Smooth muscle cell of the brain vasculature (primary cell): ENCODE results near the gene CBX1.
"Not testable (repeated sequence)": the region's sequence is repeated elsewhere in the genome, so short reads cannot be mapped to it uniquely, and the experiment has no call there.

ENCODE experiments used
- DNase-seq: peaks from one replicate; pipeline ENCODE4 v3.0.0-alpha.2; 2012; ENCODE audit warnings: low read depth, low spot score

The CBX1 gene

DNA sequence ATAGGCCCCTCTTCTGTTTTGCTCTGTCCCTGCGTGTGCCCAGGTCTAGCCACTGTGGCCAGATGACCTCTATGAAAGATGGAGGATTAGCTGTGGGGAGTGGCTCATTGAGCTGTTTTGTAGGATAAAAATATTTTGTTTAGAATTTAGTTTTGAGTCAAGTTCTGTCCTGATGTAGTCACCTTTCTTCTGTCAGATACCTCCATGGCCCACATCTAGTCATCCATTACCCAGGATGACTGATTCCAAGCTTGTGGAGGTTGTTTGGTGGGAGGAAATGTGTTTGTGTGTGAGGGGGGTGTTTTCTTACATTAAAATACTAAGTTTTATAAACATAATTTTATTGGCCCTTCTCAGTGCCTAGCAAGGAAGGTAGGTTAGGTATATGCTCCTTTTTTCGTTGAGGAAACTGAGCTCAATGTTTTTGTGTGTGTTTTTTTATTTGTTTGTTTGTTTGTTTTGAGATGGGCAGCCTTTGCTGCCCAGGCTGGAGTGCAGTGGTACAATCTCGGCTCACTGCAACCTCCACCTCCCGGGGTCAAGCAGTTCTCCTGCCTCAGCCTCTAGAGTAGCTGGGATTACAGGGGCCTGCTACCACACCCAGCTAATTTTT lies 22.6 kb upstream of the CBX1 start:
- no peak for DNase-seq

- DNase-seq: no peak
Observed at GRCh38 chr17:48123111-48123510, 21.8 kb upstream of the CBX1 start.

DNA sequence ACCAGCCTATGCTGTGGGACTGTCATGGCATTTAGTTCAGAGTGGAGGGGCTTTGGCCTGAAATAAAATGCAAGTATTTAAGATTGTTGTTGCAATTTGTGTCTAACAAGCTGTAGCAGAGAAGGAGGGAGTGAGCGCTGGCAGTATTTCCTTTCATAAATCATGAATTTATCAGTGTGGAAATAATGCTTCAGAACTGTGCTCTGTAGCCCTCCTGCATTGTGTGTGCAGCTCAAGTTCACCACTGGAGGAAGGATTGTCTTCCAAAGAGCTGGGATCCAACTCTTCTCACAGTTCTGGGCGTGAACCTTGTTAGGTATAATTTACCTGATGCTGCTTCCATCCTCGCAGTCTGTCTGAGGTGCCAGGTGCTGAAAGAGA lies 21.4 kb upstream of the CBX1 start:
- no peak for DNase-seq

- no peak for DNase-seq
Observed at GRCh38 chr17:48121923-48122664, 20.8 kb upstream of the CBX1 start.

- no peak for DNase-seq
Observed at GRCh38 chr17:48113201-48113676, 12.0 kb upstream of the CBX1 start.

- DNase-seq: no peak
Observed at GRCh38 chr17:48111937-48112241, 10.6 kb upstream of the CBX1 start.

- no peak for DNase-seq
Observed at GRCh38 chr17:48110761-48111160, 9.5 kb upstream of the CBX1 start.

DNA sequence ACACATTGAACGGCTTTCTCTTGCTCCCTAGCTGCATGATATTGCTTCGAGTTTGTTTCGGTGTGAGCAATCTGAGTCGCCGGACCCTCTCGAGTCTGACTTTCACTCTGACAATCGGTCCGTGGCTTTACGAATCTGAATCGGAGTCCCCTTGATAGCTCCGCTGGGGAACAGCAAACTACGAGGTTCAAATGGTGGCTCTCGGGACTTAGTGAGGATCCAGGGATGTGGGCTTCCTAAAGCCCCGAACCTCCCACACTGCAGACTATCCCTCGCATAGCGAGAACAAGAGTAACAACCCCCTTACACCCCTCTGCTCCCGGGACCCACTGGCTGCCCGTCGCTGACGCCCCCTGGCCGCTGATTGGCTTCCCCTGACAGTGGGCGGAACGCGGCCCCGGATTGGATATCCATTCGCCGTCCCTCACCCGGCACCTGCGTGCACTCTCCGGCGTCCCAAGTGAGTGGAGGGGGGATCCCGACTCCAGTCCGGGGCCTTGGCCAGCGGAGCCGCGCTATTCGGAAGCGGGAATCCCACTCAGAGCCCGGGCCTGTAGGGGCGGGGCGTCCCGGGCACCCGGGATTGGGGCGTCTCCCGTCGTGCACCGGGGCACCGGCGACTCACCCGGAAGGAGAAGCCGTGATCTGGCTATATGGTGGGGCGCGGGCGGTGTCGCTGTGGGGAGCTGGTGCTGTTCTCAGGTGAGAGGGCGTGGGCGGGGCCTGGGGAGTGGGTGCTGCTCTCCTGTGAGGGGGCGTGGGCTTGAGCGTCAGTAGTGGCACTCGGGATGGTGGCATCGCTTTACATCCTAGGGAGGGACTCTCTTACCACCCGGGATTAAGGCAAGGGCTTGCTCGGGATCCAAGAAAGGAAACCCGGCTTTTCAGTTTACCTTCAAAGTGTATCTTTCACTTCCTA lies 6.1 kb upstream of the CBX1 start, which contains the start of gene SNX11:
Gene SNX11 (plus strand): TSS at position 630 of the 919 bp plus-strand sequence. CDS start 4,278 bp downstream, outside the sequence.
- no peak for DNase-seq

- no peak for DNase-seq
Observed at GRCh38 chr17:48106802-48107136, 5.5 kb upstream of the CBX1 start.

DNA sequence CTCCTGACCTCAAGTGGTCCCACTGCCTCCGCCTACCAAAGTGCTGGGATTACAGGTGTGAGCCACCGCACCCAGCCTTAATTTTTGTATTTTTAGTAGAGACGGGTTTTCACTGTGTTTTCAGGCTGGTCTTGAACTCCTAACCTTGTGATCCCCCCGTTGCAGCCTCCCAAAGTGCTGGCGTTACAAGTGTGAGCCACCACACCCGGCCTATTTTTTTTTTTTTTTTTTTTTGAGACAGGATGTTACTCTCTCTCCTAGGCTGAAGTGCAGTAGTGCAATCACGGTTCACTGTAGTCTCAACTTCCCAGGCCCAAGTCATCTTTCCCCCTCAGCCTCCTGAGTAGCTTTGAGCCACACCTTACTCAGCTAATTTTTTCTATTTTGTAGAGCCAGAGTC lies 3.2 kb upstream of the CBX1 start:
- no peak for DNase-seq

DNA sequence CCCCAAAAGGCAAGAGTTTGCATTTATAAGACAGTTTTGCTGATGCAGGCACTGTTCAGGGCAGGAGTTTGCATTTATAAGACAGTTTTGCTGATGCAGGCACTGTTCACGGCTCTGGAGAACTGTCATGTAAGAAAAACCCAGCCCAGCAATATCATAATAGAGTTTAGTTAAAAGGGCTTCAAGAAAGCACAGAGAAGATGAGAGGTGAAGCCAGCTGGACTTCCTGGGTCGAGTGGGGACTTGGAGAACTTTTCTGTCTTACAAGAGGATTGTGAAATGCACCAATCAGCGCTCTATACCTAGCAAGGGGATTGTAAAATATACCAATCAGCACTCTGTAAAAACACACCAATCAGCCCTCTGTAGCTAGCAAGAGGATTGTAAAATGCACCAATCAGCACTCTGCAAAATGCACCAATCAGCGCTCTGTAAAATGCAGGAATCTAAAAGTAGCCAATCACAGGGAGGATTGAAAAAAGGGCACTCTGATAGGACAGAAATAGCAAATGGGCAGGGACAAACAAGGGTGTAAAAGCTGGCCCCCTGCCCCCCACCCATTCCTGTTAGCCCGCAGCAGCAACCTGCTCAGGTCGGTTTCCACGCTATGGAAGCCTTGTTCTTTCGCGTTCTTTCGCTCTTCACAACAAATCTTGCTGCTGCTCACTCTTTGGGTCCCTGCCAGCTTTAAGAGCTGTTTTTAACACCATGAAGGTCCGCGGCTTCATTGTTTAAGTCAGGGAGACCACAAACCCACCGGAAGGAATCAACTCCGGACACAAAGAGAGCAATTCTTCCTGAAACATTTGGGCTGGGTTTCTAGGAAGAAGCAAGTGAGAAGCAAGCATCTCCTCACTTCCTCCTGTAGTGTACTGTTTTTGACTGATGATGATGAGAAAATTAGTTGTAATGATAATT lies 1.8 kb upstream of the CBX1 start:
- no peak for DNase-seq

DNA sequence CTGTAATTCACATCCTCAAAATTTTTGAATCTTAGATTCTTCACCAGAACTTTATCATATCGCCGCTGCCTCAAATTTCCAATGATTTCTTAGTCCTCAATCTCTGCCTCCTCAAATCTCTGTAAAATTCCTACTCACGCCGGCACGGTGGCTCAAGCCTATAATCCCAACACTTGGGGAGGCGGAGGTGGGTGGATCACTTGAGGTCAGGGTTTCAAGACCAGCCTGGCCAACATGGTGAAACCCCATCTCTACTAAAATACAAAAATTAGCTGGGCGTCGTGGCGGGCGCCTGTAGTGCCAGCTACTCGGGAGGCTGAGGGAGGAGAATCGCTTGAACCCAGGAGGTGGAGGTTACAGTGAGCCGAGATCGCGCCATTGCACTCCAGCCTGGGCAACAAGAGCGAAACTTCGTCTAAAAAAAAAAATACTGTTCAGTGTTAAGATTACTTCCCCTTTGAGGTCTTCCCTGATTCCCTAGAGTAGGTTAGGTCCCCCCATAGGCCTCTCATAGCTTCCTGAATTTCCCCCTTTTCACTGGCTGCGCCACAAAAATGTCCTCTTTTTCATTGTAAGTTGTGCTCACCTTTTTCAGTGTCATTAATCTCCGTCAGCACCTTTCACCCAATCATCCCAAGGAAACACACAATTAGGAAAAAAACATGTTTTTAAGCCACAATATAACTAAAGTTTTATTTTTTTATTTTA lies 919 bp upstream of the CBX1 start:
- no peak for DNase-seq

DNA sequence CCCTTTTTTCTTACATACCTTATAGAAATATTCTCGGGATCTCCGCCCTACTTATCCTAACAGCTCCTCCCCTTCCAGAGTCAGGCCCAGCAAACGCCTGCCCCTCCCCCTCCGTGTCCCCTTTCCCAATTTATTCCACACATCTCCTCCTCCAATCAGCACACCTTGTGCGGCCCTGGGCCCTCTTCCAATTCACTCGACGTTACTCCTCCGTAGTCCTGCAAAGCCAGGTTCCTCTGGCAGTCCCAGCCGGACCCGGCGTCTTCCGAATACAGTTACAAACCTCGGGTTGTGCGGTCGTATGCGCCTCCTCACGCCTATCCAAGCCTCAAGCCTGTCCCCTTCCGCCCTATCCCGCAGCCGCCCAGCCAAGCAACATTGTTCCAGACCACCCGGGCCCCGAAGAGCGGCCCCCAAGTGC lies 677 bp downstream of the CBX1 start:
- no peak for DNase-seq

- no peak for DNase-seq
Observed at GRCh38 chr17:48100160-48100559, 1.1 kb downstream of the CBX1 start.

- no peak for DNase-seq
Observed at GRCh38 chr17:48095611-48096010, 5.7 kb downstream of the CBX1 start.

DNA sequence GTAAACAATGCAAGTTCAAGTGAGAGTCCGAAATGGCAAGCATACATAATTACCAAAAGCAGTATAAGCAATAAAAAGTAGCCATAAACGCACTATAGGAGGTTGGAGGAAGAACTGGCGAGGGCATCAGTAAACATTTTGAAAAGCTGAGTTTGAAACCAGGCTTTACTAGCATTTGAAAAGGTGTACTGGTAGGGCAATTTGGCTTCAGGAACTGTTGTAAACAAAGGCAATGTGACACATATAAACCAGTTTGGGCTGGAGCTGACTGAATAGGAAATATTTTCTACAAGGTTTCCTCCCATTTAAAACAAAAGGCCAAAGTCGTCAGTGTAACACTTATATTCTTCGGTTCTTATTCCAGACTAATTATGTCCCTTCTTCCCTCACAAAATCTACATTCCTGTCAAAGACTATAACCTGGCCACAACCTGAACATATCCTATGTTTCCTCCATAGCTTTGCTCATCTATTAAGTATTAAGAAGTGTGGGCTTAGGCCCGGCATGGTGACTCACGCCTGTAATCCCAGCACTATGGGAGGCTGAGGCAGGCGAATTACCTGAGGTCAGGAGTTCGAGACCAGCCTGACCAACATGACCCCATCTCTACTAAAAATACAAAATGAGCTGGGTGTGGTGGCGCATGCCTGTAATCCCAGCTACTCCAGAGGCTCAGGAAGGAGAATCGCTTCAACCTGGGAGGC lies 7.8 kb downstream of the CBX1 start:
- no peak for DNase-seq

DNA sequence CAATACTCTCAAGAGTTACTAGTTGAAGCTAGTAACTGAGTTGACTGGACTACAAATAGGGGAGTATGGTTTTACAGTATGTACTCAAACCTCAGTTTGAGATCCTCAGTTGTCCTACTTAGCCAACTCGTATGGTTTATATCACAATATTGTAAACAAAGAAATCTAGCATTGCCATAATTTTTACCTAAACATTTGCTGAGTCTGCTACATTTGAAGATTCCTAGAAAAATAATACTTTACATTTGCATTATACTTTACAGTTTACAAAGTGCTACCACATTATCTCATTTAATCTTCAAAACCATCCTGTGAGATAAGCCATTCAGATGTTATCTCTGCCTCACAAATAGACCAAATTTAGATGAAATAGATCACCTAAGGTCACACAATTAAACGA lies 16.3 kb downstream of the CBX1 start:
- DNase-seq: no peak

GRCh38 chr17:48081858-48082257 lies 19.4 kb downstream of the CBX1 start:
- DNase-seq: no peak

DNA sequence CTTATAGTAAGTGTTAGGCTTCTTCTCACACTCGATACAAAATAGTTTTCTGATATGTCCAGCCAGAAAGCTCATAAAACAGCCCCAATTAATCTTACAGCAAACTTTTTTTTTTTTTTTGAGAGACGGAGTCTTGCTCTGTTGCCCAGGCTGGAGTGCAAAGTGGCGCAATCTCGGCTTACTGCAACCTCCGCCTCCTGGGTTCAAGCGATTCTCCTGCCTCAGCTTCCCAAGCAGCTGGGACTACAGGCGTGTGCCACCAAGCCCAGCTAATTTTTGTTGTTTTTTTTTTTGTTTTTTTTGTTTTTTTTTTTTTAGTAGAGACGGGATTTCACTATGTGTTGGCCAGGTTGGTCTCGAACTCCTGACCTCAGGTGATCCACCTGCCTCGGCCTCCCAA lies 24.1 kb downstream of the CBX1 start:
- DNase-seq: not testable (repeated sequence)
